ENCODE data around the gene NCOA1.

GRCh38 chr2:24723665-24724064 is 232.6 kb downstream of the NCOA1 start:
- TF ChIP-seq, protein P1, sequence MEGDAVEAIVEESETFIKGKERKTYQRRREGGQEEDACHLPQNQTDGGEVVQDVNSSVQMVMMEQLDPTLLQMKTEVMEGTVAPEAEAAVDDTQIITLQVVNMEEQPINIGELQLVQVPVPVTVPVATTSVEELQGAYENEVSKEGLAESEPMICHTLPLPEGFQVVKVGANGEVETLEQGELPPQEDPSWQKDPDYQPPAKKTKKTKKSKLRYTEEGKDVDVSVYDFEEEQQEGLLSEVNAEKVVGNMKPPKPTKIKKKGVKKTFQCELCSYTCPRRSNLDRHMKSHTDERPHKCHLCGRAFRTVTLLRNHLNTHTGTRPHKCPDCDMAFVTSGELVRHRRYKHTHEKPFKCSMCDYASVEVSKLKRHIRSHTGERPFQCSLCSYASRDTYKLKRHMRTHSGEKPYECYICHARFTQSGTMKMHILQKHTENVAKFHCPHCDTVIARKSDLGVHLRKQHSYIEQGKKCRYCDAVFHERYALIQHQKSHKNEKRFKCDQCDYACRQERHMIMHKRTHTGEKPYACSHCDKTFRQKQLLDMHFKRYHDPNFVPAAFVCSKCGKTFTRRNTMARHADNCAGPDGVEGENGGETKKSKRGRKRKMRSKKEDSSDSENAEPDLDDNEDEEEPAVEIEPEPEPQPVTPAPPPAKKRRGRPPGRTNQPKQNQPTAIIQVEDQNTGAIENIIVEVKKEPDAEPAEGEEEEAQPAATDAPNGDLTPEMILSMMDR (IDR thresholded peaks at IDR 0.05; ENCODE audit: poor library complexity, severe bottlenecking) = no peak
- no peak for TF ChIP-seq REST (IDR thresholded peaks at IDR 0.05; ENCODE audit: borderline replicate concordance)
- no peak for TF ChIP-seq POLR2AphosphoS5 (IDR thresholded peaks at IDR 0.05)
- TF ChIP-seq TAF1 (IDR thresholded peaks at IDR 0.05; ENCODE audit: low read depth) = no peak
- no peak for TF ChIP-seq EZH2 (IDR thresholded peaks at IDR 0.05; ENCODE audit: borderline replicate concordance, insufficient read depth, low read length, poor library complexity, severe bottlenecking)
- TF ChIP-seq RAD21 (conservative IDR thresholded peaks at IDR 0.05) = no peak
